Omental fat pad (tissue), 4 donors: ENCODE results near the gene A3GALT2. TPM values are rescaled to one million over a fixed set of nuclear protein-coding genes. Genes with fewer than 3 reads are reported as not detected.
"Not testable (repeated sequence)": the region's sequence is repeated elsewhere in the genome, so short reads cannot be mapped to it uniquely, and the experiment has no call there.

Experiments used
- ATAC-seq: fragments of 150-250 bp; one replicate; pipeline ENCODE4 v1.9.1; 2016; ENCODE audit warnings: mild to moderate bottlenecking, moderate library complexity; ENCODE audit not compliant: low FRiP score
- DNase-seq: peaks from one replicate; pipeline ENCODE4 v3.0.0-alpha.2; 2019; ENCODE audit warnings: low spot score
- total RNA-seq, 4 donors: library from RNA; depleted of rRNA; stranded (reverse); fragments of >200 nt; gene quantifications; one replicate each; pipeline ENCODE4 v1.1.0, GENCODE V29; 2016
- TF ChIP-seq, protein P1 (sequence below), 3 donors: fragments of 450-650 bp; IDR thresholded peaks; one replicate each; pipeline ENCODE4 v1.5.1; 2016 to 2017; ENCODE audit warnings: antibody characterized with exemption in 3 of 3, mild to moderate bottlenecking in 3 of 3, moderate library complexity in 2 of 3

A3GALT2 gene
- total RNA-seq, 4 donors from 2014 or later = not detected

DNA sequence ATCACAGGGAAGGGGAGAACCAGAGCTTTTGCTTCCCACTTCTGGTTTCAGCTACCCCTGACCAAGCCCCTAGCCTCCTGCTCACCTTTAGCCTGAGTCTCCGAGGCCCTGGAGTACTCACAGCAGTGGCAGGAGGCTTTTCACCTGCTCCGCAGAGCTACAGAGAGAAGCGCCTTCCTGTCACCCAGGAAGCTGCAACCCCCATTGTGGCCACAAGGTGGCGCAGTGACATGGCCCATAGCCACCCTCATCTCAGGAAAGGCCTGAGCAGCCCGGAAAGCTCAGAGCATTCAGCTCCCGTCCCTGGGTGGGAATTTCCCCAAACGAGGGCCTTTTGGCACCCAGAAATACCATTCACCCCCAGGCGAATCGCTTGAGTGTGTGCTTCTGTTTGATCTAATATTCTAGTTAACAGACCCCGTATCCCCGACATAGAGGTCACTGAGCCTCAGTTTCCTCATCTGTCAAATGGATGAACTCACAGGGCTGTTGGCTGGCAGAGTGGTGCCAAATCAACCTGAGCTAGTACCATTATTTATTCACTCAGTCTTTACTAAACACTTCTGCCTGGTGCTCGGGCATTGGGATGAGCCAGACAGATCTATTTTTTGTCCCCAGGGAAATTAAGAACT is 25.3 kb downstream of the A3GALT2 start:
- TF ChIP-seq, protein P1, sequence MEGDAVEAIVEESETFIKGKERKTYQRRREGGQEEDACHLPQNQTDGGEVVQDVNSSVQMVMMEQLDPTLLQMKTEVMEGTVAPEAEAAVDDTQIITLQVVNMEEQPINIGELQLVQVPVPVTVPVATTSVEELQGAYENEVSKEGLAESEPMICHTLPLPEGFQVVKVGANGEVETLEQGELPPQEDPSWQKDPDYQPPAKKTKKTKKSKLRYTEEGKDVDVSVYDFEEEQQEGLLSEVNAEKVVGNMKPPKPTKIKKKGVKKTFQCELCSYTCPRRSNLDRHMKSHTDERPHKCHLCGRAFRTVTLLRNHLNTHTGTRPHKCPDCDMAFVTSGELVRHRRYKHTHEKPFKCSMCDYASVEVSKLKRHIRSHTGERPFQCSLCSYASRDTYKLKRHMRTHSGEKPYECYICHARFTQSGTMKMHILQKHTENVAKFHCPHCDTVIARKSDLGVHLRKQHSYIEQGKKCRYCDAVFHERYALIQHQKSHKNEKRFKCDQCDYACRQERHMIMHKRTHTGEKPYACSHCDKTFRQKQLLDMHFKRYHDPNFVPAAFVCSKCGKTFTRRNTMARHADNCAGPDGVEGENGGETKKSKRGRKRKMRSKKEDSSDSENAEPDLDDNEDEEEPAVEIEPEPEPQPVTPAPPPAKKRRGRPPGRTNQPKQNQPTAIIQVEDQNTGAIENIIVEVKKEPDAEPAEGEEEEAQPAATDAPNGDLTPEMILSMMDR (IDR thresholded peaks at IDR 0.05) = peak in 2 of 3 donors; percentile 93 to 97
- peak; percentile 58 for ATAC-seq
- peak; percentile 97 for DNase-seq

DNA sequence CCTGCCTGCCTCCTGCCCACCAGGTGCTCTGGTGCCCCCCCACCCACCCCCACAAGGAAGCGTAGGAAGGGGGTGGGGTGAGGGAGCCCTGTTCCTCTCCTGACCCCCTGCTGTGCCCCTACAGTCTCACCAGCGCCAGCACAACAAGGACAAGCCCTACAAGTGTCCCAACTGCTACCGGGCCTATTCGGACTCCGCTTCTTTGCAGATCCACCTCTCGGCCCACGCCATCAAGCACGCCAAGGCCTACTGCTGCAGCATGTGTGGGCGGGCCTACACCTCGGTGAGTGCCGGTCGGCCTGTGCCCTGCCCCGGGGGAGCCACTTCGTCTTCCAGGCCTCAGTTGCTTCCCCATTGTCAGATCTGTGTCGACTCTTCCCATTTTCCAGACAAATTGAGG is 25.9 kb downstream of the A3GALT2 start:
- ATAC-seq (peak; percentile 21), DNase-seq (no peak)
- TF ChIP-seq, protein P1 (IDR thresholded peaks at IDR 0.05) = no peak

DNA sequence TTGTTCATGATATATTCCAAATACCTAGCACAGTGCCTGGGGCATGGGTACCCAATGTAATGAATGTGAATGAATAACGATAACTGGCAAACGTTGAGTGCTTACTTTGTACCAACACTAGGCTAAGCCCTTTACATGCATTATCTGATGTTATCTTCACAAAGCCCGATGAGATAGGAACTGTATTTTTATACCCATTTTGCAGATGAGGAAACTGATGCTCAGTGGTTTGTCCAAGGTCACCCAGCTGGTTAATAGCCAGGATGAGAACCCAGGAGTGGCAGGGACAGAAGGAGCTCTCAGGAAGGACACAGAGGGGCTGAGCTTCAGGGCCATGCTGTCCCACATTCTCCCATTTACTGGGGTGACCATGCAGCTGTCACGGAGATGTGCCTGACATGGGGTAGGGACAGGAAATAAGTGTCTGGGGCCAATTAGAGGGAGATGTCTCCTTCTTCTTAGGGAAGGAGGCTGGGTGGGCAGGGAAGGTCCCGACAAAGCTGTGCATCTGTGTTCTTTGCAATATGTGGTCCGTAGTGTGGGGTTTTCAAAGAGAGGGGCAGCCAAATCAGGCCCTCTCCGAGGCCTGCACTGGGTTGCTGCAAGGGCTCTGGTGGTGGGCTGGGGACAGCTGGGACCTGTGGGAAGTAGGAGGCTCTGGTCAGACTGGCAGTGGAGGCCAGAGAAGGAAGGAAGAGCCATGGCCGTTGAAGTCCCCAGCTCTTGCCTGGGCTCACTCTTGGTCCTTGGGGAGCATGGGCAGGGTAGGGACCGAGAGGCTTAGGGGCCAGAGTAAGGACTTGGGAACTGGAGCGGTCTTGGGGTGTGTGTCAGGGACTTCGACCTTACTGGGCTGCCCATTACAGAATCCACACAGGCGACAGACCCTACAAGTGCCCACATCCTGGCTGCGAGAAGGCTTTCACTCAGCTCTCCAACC is 26.6 kb downstream of the A3GALT2 start:
- ATAC-seq (no peak), DNase-seq (no peak)
- TF ChIP-seq, protein P1 (IDR thresholded peaks at IDR 0.05) = no peak

DNA sequence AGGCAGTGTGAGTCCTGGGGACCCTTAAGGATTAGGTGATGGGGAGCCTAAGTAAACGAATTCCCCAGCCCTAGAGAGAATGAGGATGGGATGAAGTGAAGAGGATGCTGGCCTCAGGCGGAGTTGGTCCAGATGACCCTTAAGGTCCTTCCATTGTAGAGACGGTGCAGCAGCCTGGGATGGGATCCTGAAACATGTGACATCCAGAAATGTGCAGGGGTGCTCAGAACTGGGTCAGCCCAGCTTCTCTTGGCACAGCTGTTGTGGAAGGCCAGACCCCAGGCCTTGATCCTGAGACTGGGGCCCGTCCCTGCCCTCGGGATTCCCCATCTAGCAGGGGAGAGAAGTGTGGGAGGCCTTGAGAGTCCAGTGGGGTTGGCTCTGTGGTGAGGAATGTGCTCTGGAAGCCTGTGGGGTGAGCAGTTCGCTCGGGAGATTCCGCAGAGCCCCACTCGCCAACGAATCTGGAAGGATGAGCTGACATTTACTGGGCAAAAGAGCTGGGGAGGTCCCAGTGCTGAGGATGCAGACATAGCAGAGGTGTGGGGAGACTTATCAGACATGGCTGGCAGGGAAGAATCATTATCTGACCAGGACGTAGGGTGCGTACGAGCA is 28.1 kb downstream of the A3GALT2 start:
- no peak for DNase-seq
- TF ChIP-seq, protein P1 (IDR thresholded peaks at IDR 0.05) = no peak
- peak; percentile 79 for ATAC-seq

DNA sequence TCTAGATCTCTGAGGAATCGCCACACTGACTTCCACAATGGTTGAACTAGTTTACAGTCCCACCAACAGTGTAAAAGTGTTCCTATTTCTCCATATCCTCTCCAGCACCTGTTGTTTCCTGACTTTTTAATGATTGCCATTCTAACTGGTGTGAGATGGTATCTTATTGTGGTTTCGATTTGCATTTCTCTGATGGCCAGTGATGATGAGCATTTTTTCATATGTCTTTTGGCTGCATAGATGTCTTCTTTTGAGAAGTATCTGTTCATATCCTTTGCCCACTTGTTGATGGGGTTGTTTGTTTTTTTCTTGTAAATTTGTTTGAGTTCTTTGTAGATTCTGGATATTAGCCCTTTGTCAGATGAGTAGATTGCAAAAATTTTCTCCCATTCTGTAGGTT is 30.3 kb downstream of the A3GALT2 start:
- DNase-seq, ATAC-seq: not testable (repeated sequence)

DNA sequence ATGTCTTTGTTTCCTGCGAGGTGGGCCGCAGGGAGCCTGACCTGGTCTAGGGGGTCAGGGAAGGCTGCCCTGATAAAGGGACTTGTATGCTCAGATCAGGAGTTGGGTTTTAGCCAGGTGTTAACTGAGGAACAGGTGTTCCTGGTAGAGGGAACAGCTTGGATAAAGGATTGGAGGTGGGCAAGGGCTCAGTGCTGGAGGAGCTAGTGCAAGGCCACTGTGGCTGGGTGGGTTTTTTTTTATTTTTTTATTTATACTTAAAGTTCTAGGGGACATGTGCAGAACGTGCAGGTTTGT is 31.1 kb downstream of the A3GALT2 start:
- ATAC-seq = no peak
- no peak for DNase-seq
- TF ChIP-seq, protein P1 (IDR thresholded peaks at IDR 0.05) = no peak

DNA sequence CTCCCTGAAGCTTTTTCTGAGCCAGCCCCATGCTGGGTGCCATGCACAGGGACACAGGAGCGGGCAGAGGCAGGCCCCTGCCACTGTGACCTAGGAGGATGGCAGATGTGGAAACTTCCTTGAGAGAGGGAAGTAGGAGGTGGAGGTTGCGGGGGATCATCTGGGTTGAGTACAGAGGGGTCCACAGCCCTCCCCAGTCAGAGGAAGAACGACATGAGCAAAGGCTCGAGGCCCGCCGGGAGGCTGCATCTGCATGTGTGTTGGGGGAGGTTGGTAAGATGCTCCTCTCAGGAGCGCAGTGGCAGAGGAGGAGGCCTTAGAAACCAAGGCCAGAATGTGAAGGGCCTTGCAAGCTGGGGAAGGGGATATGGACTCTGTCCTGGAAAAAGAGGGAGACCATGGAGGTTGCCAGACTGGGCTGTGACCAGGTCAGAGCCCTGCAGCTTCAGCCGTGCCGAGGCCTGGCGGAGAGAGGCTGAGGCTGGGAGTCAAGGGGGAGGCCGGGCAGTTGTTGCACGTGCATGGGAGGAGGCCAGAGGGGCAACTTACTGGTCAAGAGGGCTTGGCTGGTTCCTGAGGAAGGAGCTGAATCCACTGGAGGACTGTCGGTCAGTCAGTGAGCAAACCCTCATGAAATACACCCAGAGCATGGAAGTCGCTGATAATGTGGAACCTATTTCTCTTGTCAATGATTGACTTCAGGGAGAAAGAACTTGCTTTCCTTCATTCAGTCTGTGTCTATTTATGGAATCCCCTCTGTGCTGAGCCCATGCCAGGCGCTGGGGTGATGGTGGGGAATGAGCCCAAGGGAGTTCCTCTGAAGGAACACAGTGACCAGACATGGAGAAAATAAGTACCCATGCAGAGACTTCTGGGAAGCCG is 31.7 kb downstream of the A3GALT2 start:
- ATAC-seq = no peak
- TF ChIP-seq, protein P1 (IDR thresholded peaks at IDR 0.05) = no peak
- DNase-seq = no peak
